ENCODE results near the gene FZD7.

The FZD7 gene

DNA sequence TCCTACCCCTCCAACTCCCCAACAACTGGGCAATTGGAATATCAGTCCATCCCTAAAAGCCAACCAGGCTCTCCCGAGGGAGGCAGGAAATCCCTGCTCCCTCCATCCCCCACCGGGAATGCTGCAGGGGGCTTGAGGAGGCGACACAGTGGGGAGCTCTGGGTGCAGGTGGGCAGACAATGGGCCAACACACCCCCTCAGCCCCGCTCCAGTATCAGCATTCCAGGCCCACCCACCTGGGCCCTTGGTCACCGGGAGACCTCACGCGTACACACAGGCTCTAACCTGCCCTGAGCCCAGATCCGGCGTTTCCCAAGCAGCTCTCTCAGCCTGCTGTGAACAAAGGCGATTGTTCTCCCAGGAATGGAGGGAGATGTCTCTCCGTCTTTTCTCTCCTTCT, 37.6 kb upstream of the FZD7 start:
- H3K27ac ChIP-seq = no peak overlapping the region

DNA sequence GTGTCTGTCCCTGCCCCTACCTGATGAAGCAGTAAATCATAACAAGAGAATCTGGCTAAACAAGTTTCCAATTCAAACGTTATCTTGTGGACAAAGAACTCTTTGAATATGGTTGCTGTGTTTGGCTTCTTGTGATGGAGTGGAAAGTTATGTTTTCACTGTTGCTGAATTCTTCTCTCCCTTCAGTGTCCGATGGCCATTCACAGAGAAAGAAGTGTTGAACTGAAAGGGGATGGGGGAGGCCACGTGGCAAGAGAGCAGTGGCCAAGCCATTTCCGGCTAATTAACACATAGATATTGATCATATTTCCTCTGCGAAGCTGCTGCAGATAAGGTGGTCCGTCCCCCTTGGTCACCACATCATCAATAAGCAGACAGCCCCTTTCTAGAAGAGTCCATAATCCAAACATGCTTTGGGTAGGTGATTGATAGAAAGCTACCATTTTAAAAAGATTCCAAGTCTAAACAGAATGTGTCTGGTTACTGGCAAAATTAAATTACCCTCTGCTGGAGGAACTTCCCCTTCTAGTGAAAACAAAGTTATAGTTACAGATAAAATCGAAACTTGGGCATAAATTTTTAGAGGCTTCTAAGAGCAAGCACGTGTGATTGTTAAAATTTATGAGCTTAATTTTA, 36.9 kb upstream of the FZD7 start:
- Histone ChIP-seq H3K9ac (no peak overlapping the region), H2AFZ (no peak overlapping the region), H3K36me3 (ENCODE audit: control insufficient read depth, insufficient read depth, low read length) (no peaks in the 10 kb centered on the region), H3K27ac (no peak overlapping the region), H3K27me3 (ENCODE audit: control insufficient read depth, insufficient read depth, low read length) (no peaks in the 10 kb centered on the region), H3K4me3 (ENCODE audit: low read depth, low read length) (no peak overlapping the region), H3K9me3 (ENCODE audit: control insufficient read depth, low read length) (no peaks in the 10 kb centered on the region), H3K4me2 (ENCODE audit: low read length) (no peak overlapping the region), H3K79me2 (no peaks in the 10 kb centered on the region), H3K4me1 (no peaks in the 10 kb centered on the region)
- TF ChIP-seq, protein P1, sequence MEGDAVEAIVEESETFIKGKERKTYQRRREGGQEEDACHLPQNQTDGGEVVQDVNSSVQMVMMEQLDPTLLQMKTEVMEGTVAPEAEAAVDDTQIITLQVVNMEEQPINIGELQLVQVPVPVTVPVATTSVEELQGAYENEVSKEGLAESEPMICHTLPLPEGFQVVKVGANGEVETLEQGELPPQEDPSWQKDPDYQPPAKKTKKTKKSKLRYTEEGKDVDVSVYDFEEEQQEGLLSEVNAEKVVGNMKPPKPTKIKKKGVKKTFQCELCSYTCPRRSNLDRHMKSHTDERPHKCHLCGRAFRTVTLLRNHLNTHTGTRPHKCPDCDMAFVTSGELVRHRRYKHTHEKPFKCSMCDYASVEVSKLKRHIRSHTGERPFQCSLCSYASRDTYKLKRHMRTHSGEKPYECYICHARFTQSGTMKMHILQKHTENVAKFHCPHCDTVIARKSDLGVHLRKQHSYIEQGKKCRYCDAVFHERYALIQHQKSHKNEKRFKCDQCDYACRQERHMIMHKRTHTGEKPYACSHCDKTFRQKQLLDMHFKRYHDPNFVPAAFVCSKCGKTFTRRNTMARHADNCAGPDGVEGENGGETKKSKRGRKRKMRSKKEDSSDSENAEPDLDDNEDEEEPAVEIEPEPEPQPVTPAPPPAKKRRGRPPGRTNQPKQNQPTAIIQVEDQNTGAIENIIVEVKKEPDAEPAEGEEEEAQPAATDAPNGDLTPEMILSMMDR (IDR thresholded peaks at IDR 0.05) = no peak

More for the DNA sequence above, 37.6 kb upstream of the FZD7 start:
- Histone ChIP-seq H3K4me3 (ENCODE audit: low read depth, low read length) (no peak overlapping the region), H3K9ac (no peak overlapping the region), H3K79me2 (no peaks in the 10 kb centered on the region), H2AFZ (no peak overlapping the region), H3K36me3 (ENCODE audit: control insufficient read depth, insufficient read depth, low read length) (no peaks in the 10 kb centered on the region), H3K4me2 (ENCODE audit: low read length) (no peak overlapping the region), H3K4me1 (no peaks in the 10 kb centered on the region), H3K9me3 (ENCODE audit: control insufficient read depth, low read length) (no peaks in the 10 kb centered on the region), H3K27me3 (ENCODE audit: control insufficient read depth, insufficient read depth, low read length) (no peaks in the 10 kb centered on the region)
- TF ChIP-seq, protein P1 (IDR thresholded peaks at IDR 0.05) = no peak

DNA sequence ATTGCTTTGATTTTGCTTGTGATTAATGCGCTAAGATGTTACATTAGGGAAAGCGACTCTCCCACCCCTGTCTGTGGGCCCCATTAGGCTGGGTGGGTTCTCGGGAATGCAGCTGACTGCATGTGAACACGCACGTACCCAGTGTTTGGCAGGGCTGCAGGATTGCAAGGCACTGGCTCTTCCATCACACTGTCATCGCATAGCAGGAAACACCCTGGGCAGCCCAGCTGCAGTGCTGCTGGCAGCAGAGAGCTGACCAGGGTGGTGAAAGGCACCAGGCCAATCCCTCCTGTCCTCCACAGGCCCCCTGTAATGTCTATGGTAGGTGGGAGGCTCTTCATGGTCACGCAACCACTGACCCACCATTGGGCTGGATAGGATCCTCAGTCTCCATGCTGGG, 34.4 kb upstream of the FZD7 start:
- H2AFZ ChIP-seq = no peak overlapping the region
- no peak overlapping the region for H3K9ac ChIP-seq
- no peaks in the 10 kb centered on the region for H3K9me3 ChIP-seq (ENCODE audit: control insufficient read depth, low read length)
- H3K4me2 ChIP-seq (ENCODE audit: low read length) = no peak overlapping the region
- H3K36me3 ChIP-seq (ENCODE audit: control insufficient read depth, insufficient read depth, low read length) = no peaks in the 10 kb centered on the region
- H3K27me3 ChIP-seq (ENCODE audit: control insufficient read depth, insufficient read depth, low read length) = no peaks in the 10 kb centered on the region
- no peak overlapping the region for H3K27ac ChIP-seq
- no peaks in the 10 kb centered on the region for H3K79me2 ChIP-seq
- H3K4me3 ChIP-seq (ENCODE audit: low read depth, low read length) = no peak overlapping the region
- TF ChIP-seq, protein P1 (IDR thresholded peaks at IDR 0.05) = no peak
- no peaks in the 10 kb centered on the region for H3K4me1 ChIP-seq

DNA sequence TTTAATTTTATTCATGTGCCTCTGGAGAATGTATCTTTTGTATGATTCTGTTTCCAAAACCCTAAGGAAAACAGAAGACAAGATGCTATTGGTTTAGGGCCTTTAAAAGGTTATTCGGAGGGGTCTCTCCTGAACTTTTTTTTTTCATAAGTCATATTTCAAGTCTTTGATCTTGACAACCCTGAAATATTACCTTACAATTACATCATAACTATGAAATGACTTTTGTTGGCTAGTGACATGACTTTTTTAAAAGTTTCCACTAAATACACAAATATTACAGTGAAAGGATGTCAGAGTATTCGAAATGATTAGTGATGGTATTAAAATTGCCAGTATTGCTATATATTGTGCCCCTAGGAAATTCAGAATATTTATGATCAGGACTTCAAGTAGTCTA, 31.8 kb upstream of the FZD7 start:
- no peaks in the 10 kb centered on the region for H3K4me1 ChIP-seq
- no peaks in the 10 kb centered on the region for H3K36me3 ChIP-seq (ENCODE audit: control insufficient read depth, insufficient read depth, low read length)
- H3K4me3 ChIP-seq (ENCODE audit: low read depth, low read length) = no peak overlapping the region
- no peaks in the 10 kb centered on the region for H3K79me2 ChIP-seq
- H3K27me3 ChIP-seq (ENCODE audit: control insufficient read depth, insufficient read depth, low read length) = no peaks in the 10 kb centered on the region
- H3K27ac ChIP-seq = no peak overlapping the region
- no peak overlapping the region for H3K9ac ChIP-seq
- H3K4me2 ChIP-seq (ENCODE audit: low read length) = no peak overlapping the region
- no peak overlapping the region for H2AFZ ChIP-seq
- TF ChIP-seq, protein P1 (IDR thresholded peaks at IDR 0.05) = no peak
- no peaks in the 10 kb centered on the region for H3K9me3 ChIP-seq (ENCODE audit: control insufficient read depth, low read length)

DNA sequence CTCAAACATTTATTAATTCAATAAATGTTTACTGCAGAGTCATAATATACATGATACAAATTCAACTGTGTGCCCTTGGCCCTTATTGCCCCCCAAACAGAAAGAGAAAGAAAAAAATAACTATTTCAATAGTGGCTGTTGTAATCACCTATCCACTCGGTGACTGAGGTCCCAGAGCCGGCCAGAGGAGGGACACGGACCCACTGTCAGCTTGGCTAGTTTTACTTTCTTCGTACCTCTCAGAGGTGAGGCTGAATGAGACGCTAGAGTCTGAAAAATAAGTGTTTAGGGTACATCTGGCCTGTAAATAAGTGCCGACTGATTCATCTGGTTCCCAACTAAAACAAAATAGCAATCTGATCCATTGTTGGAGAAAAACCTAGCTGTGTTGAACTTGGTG, 31.3 kb upstream of the FZD7 start:
- no peak overlapping the region for H3K4me3 ChIP-seq (ENCODE audit: low read depth, low read length)
- no peak overlapping the region for H2AFZ ChIP-seq
- no peaks in the 10 kb centered on the region for H3K27me3 ChIP-seq (ENCODE audit: control insufficient read depth, insufficient read depth, low read length)
- no peaks in the 10 kb centered on the region for H3K4me1 ChIP-seq
- no peak overlapping the region for H3K27ac ChIP-seq
- H3K79me2 ChIP-seq = no peaks in the 10 kb centered on the region
- no peak overlapping the region for H3K4me2 ChIP-seq (ENCODE audit: low read length)
- no peak overlapping the region for H3K9ac ChIP-seq
- H3K9me3 ChIP-seq (ENCODE audit: control insufficient read depth, low read length) = no peaks in the 10 kb centered on the region
- TF ChIP-seq, protein P1 (IDR thresholded peaks at IDR 0.05) = no peak
- H3K36me3 ChIP-seq (ENCODE audit: control insufficient read depth, insufficient read depth, low read length) = no peaks in the 10 kb centered on the region

Data from parathyroid adenoma (tissue), 2 donors.